NOMO-1 treated with dmso at 0.1 percent for 144 hours (cell line): Measurements from ENCODE around the gene ENTREP1.
"Not testable (repeated sequence)": the region's sequence is repeated elsewhere in the genome, so short reads cannot be mapped to it uniquely, and the experiment has no call there.

Experiments used
- DNase-seq: peaks from one replicate; lab custom pipeline; 2025; ENCODE audit not compliant: unreplicated experiment; lab: John Stamatoyannopoulos, UW

ENTREP1 gene, protein sequence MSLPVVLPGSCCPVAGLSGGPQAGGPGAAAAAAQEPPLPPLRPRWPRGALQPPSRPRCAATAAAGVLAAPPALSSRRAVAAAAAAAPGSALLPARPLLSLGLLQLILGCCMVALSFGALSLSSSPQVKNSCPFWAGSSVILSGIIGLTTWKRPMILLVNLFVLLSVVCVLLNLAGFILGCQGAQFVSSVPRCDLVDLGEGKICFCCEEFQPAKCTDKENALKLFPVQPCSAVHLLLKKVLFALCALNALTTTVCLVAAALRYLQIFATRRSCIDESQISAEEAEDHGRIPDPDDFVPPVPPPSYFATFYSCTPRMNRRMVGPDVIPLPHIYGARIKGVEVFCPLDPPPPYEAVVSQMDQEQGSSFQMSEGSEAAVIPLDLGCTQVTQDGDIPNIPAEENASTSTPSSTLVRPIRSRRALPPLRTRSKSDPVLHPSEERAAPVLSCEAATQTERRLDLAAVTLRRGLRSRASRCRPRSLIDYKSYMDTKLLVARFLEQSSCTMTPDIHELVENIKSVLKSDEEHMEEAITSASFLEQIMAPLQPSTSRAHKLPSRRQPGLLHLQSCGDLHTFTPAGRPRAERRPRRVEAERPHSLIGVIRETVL

DNA sequence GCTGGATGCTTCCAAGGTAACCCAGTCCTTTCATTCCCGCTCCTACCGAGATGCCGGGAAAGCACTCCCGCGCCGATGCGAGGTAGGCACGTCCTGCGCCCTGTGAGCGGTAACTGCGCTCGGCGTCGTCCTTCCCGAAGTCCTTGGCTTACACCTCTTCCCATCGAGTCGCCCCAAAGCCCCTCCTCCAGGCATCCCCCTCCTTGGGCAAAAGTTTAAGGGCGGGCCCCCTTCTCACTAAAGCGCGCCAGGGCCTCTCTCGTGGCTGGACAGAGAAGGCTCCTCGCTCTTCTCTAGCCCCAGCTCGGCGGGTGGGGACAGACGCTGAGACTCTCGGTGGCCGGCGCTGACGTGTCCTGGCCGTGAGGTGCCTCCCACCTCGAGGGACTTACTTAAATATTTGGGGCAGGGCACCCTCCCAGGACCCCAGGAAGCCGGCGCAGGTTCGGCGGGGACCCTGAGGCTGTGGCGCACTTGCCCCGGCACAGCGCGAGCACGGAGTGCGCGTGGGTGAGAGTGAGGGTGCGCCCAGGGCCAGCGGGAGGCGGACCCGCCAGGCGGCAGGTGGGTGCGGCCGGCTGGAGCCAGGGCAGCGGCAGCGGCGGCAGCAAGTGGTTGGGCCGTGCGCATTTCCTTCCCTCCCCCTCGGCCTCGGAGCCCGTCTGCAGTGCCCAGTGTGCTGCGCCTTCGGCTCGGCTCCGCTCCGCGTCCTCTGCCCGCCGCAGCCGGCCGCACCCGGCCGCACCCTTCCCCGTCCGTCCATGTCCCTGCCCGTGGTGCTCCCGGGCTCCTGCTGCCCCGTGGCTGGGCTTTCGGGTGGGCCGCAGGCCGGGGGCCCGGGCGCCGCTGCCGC is at the start of gene ENTREP1:
Gene ENTREP1, plus strand, starts transcription at position 667 of the 853 bp plus-strand sequence. Its CDS starts 95 bp downstream, at position 762.
- DNase-seq: no peak

DNA sequence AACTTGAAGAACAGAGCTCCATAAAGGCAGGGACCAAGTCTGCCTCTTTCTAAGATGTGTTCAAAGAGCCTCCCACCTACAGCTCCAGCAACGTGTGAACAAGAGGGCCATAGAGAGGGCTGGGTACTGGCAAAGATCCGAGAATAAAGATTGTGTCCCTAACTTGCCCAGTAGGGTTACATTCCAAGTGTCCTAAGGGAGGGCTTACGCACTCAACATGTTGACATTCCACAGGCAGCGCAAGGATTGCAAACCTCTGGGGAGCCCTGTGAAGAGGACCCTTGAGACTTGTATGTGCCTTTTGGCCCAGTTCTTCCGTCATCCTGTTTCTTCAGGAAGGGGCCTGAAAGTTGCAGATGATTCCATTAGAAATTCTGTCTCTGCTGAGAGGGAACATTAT is 48.2 kb upstream of the ENTREP1 start:
- DNase-seq: no peak

DNA sequence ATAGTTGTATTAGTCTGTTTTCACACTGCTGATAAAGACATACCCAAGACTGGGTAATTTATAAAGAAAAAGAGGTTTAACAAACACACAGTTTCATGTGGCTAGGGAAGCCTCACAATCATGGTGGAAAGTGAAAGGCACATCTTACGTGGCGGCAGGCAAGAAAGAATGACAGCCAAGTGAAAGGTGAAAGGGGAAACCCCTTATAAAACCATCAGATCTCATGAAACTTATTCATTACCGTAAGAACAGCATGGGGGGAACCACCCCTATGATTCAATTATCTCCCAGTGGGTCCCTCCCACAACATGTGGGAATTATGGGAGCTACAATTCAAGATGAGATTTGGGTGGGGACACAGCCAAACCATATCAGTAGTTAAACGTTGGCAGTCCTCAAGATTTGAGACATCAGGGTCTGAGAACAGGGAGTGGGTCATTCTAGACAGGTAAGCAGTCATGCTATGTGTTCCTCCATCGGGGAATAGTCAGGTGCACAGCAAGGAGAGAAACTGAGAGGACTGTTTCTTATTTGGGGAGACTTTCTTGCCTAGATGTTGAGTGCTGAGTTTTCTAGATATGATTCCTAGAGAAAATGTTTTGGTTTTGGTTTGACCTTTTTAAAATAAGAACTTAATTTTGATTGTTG is 45.8 kb upstream of the ENTREP1 start:
- no peak for DNase-seq

DNA sequence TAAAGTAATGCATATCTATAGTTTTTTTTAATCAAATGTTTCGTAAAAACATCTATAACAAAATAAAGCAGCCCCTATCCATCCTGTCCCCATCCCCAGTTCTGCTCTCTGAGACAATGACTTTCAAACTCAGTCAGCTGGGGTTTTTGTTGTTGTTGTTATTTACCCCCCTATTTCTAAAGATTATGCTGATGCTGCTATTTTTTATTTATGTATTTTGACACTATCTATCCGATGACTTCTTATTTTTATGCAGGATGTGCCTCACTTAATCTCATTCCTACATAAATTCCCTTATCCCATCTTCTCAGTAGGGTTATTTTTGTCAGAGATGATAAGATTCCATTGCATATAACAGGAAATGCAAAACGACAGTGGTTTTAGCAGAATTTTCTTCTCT is 45.3 kb upstream of the ENTREP1 start:
- DNase-seq: no peak

DNA sequence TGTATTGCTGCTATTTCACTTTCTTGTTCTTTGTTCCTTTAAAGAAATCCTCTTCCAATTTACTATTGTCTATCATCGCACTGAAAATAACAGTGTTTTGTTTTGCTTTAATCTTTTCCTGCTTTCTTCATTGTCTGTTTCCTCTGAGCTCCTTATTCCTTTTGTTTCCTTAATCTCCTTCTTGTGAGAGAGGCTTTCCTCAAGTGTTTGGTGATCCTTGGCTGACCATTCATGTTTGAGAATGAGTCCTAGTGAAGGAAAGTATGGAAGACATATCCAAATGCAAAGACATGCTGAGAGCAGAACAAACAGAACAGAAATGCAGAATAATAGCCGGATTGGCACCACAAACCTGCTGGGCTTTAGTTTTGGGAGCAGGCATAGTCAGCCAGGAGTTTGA is 42.0 kb upstream of the ENTREP1 start:
- no peak for DNase-seq

DNA sequence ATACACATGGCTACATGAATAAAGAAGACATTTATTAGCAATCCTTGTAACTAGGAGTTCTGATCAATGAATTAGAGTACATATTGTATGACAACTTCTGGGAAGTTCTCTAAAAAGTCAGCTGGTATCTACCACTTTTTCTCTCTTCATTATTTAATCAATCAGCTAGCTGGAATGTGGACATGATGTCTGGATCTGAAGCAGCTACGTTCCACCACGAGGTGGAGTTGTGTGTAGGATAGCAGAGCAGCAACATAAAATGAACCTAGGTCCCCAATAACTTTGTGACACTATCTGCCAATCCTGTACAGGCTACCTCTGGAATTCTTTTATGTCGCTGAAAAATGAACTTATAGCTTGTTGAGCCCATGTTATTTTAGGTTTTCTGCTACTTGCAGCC is 32.9 kb upstream of the ENTREP1 start:
- DNase-seq: no peak

DNA sequence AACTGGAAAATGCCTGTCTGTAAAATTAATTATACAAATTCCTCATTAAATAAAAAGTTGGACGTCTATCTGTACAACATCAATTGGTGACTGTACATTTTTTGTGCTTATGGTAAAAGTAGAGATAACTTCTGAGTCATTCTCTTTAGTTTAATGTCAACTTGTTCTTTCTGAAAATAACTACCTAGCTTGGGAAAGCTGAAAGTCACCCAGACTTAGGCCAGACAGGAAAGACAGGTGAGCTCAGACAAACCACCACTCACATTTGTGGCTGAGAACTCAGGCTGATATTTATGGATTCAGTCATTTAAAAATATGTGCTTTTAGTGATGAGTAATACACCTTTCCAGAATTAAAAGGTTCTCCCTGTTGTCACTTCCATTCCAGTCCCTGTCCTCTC is 31.9 kb upstream of the ENTREP1 start:
- no peak for DNase-seq

DNA sequence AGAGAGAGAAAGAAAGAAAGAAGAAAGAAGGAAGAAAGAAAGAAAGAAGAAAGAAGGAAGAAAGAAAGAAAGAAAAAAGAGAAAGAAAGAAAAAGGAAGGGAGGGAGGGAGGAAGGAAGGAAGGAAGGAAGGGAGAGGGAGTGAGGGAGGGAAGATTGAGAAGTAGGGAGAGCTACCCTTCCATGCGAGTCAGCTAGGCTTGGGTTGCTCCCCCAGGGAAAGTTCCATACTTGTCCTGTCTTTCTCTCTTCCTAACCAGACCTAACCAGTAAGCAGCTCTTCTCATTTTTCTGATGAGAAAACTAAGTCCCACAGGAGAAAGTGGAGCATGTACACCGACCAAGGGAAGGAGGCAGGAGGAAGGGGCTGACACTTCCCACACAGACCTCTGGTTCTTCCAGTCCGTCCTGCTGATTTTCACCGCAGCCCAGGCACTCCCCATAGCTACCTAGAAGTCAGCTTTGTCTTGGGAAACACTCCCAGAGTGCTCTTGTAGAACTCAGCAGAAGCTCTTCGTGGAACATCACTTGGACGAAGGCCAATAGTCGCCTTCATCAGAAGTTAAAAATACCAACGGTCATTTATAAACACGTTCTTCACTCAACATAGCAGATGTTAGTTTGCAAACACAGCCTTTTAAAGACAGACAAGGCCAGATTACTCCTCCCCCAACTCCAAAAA is 29.0 kb upstream of the ENTREP1 start:
- DNase-seq: no peak

DNA sequence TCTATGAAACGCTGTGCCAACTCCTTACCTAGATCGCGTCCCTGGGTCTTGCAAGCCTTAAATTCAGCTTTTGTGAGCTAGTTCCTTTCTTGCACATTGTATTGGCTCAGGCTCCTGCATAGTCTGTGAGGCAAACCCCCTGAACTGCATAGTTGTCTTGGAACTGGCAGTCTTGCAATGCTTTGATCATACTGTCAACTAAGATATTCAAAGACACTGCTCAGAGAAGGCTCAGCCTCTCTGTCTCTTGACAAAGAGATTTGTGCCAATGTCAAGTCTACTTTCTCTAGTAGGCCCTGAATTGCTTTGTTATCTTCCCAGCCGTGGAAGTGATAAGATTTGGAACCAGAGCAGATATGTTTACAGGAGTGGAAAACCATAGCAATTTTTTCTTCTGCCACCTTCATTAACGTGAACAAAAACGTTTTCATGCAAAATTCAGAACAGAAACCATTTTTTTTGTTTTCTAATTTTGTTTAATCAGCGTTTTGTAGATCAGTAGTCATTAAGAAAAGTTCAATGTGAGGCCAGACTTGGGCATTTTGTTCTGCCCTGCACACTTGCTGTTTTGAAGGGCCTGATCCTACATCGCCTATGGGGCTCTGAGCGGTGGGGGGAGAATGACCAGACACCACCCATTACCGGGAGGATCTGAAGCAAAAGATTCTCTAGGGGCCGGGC is 27.6 kb upstream of the ENTREP1 start:
- DNase-seq: no peak

DNA sequence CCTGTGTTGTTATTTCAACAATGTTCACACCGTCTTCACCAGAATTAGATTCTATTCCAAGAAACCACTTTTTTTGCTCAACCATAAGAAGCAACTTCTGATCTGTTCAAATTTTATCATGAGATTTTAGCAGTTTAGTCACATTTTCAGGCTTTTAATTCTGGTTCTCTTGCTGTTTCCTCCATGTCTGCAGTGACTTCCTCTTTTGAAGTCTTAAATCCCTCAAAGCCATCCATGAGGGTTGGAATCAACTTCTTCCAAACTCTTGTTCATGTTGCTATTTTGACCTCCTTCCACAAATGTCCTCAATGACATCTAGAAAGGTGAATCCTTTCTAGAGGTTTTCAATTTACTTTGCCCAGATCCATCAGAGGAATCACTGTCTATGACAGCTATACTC is 25.7 kb upstream of the ENTREP1 start:
- DNase-seq: no peak

DNA sequence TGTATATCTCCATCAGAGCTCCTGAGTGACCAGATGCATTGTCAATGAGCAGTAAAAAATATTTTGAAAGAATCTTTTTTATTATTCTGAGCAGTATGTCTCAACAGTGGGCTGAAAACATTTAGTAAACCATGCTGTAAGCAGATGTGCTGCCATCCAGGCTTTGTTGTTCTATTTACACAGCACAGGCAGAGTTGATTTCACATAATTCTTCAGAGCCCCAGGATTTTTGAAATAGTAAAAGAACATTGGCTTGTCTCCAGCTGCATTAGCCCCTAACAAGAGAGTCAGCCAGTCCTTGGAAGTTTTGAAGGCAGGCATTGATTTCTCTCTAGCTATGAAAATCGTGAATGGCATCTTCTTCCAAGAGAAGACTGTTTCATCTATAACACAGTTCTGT is 25.2 kb upstream of the ENTREP1 start:
- no peak for DNase-seq

DNA sequence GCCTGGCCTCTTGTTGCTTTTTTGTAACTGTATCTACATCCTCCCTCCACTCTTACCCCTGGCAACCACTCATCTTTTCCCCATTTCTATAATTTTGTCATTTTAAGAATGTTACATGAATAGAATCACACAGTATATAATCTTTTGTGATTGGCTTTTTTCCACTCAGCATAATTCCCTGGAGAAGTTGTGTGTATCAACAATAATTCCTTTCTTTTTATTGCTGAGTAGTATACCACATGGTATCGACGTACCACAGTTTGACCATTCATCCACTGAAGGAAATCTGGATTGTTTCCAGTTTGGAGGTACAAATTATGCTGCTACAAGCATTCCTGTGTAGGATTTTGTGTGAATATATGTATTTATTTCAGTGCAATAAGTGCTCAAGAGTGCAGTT is 21.7 kb upstream of the ENTREP1 start:
- DNase-seq: no peak

DNA sequence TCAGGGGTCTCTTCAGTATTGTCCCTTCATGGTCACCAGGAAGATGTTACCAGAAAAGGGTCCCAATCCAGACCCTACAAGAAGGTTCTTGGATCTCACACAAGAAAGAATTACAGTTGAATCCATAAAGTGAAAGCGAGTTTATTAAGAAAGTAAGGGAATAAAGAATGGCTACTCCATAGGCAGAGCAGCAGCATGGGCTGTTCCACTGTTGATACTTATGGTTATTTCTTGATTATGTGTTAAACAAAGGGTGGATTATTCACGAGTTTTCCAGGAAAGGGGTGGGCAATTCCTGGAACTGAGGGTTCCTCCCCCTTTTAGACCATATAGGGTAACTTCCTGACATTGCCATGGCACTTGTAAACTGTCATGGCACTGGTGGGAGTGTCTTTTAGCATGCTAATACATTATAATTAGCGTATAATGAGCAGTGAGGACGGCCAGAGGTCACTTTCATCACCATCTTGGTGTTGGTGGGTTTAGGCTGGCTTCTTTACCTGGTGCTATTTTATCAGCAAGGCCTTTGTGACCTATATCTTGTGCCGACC is 18.0 kb upstream of the ENTREP1 start:
- not testable (repeated sequence) for DNase-seq

DNA sequence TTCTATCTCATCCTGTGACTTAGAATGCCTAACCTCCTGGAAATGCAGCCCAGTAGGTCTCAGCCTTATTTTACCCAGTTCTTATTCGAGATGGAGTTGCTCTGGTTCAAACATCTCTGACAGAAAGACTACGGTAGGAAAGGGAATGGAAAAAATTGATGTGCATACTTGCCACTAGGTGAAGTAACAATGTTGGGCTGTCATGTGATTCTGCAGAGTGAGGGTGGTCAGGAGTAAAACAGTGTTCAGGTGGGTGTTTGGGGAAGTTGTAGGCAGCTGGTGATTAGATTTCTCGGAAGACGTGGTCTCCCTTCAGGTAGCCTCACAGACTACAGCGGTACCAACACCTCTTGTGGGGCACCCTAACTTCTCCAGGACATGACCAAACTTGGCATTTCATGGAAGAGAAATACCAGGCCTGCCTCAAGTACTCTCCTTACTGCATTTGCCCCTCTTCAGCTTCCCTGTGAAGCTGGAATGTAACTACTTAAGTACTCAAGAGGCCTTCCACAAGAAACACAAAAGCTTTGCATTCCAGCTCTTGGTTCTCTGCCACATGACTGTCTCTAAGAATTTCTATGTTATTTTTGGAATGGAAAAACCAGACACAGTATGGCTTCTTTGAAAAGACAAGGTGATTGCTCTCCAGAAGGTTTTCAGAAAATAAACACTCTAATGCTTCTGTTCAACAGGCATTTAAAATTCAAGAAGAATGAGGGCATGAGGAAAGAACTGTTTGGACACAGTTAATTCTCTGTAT is 17.4 kb upstream of the ENTREP1 start:
- no peak for DNase-seq

DNA sequence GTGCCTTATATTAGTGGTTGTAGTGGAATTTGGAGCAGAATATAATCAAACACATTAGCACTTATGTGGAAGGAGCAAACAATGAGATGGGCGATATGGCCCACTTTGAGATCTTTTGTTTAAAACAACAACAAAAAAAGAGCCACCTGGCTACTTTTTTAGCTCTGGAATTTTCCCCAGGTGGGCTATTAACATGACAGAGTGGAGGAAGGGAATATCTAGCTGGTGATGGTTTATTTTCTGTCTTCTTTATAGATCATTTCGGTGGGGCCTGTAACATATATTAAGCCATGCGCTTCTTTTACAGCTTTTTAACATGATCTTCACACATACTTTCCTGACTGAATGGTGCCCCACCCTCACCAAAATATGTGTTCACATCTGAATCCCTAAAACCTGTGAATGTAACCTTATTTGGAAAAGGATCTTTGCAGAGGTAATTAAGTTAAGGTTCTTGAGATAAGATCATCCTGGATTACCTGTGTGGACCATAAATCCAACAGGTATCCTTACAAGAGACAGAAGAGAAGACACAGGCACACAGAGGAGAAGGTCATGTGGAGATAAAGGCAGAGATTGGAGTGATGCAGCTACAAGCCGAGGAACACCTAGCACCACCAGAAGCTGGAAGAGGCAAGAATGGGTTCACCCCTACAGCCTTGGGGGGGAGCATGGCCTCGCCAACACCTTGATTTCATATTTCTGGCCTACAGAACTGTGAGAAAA is 16.6 kb upstream of the ENTREP1 start:
- DNase-seq: no peak

DNA sequence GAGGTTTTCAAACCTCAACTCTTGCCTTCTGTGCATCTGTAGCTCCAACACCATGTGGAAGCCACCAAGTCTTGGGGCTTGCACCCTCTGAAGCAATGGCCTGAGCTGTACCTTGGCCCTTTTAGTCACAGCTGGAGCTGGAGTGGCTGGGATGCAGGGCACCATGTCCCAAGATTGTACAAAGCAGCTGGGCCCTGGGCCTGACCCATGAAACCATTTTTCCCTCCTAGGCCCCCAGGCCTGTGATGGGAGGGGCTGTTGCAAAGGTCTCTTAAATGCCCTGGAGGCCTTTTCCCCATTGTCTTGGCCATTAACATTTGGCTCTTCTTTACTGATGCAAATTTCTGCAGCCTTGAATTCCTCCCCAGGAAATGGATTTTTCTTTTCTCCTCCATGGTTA is 11.8 kb upstream of the ENTREP1 start:
- DNase-seq: no peak

DNA sequence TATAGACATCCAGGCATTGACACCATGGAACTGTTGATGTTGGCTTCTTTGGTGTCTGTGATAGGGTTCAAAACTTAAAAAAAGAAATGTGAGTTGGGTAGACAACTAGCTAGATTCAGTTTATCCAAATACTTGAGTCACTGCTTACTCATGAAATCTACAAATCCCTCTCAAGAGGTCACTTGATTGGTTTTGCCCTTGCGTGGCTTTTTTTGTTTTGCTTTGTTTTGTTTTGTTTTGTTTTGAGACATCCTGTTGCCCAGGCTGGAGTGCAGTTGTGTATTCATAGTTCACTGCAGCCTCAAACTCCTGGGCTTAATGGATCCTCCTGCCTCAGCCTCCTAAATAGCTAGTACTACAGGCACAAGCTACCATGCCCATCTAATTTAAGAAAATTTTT is 10.5 kb upstream of the ENTREP1 start:
- DNase-seq: no peak

DNA sequence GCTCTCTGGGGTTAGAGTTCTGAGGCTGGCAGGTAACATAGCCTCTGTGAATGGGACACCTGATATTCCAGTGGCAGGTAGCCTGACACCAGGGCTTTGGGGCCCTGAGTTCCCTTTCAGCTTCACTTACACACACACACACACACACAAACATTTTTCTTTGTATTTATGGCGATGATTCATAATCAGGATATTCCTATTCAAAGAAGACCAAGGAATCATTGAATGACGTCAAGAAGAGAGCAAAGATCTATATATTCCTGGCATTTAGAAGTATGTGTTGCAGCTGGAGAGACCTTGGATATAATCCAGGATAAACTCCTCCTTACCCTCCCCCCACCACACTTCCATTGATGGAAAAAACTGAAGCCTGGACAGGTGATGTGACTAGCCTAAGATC is 7.9 kb upstream of the ENTREP1 start:
- no peak for DNase-seq

DNA sequence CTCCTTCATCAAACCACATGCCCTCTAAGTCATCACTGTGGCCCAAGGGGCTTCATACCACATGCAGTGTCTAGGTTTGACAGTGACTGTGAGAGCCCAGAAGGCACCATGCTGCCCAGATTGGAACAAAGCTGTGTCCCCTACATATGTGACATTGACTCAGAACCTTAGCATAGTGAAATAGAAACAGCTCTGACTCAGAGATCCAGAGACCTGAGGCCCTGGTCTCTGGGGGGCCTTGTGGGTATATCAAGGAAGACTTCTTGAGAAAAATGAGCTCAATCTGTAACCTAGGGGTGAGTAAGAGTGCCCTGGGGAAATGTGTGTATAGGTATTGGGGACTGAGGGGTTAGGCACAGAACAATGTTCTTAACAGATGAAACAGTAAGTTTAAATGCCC is 7.1 kb upstream of the ENTREP1 start:
- DNase-seq: no peak
